Skeletal muscle cell (primary cell): ENCODE measurements around the gene CMTM4.
"Not testable (repeated sequence)": the region's sequence is repeated elsewhere in the genome, so short reads cannot be mapped to it uniquely, and the experiment has no call there.

Experiments
- DNase-seq: peaks from one replicate; pipeline ENCODE4 v3.0.0-alpha.2; 2010; ENCODE audit warnings: low read depth
- H3K4me3 ChIP-seq: 2 replicates; pipeline ENCODE4 v1.5.1; 2011; ENCODE audit warnings: low read depth, mild to moderate bottlenecking, control low read depth, low read length, moderate library complexity

The CMTM4 gene

DNA sequence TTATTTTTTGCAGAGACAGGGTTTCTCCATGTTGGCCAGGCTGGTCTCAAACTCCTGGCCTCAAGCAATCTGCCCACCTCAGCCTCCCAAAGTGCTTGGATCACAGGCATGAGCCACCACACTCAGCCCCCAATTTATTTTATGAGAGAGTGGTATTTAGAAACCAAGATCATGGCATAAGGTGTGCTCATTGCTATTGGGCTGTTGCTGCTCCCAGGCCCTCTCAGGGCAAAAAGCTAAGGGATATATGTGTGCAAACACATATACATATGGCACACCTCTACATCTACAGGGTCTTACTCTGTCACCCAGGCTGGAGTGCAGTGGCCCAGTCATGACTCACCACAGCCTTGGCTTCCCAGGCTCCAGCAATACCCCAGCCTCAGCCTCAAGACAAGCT, 15.0 kb upstream of the CMTM4 start:
- DNase-seq, result no peak
- H3K4me3 ChIP-seq, result no peak overlapping the region

DNA sequence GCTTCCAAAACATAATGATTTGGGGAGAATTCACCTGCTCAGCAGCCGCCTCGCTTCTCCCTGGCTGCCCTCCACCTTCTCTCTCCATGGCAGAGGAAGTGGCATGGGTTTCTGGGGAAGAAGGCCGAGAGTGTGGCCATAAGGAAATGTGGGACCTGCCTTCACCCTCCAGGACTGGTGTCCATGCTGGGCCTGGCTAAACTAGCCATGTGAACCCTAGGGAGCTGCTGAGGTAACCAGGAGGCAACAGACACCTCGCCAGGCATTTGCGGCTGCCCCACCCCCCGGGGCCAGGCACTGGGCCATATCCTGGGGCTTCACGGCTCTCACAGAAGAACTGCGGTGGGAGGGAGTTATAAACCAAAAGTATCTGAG, 9.9 kb upstream of the CMTM4 start:
- DNase-seq, result no peak
- H3K4me3 ChIP-seq, result no peak overlapping the region

- H3K4me3 ChIP-seq, result no peak overlapping the region
- no peak for DNase-seq
Measured at GRCh38 chr16:66705790-66706505, 9.4 kb upstream of the CMTM4 start.

- no peak overlapping the region for H3K4me3 ChIP-seq
- no peak for DNase-seq
Measured at GRCh38 chr16:66703406-66704215, 7.1 kb upstream of the CMTM4 start.

- no peak for DNase-seq
- no peak overlapping the region for H3K4me3 ChIP-seq
Measured at GRCh38 chr16:66701516-66701915, 5.0 kb upstream of the CMTM4 start.

DNA sequence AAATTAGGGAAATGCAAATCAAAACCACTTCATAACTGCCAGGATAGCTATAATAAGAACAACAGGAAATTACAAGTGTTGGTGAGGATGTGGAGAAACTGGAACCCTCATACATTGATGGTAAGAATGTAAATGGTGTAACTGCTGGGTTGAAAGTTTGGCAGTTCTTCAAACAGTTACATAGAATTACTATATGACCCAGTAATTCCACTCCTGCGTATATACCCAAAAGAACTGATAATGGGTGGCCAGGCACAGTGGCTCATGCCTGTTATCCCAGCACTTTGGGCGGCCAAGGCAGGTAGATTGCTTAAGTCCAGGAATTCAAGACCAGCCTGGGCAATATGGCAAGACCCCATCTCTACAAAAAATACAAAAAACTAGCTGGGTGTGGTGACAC, 4.5 kb upstream of the CMTM4 start:
- H3K4me3 ChIP-seq, result no peak overlapping the region
- DNase-seq, result no peak

- H3K4me3 ChIP-seq, result no peak overlapping the region
- no peak for DNase-seq
Measured at GRCh38 chr16:66699898-66700297, 3.4 kb upstream of the CMTM4 start.

DNA sequence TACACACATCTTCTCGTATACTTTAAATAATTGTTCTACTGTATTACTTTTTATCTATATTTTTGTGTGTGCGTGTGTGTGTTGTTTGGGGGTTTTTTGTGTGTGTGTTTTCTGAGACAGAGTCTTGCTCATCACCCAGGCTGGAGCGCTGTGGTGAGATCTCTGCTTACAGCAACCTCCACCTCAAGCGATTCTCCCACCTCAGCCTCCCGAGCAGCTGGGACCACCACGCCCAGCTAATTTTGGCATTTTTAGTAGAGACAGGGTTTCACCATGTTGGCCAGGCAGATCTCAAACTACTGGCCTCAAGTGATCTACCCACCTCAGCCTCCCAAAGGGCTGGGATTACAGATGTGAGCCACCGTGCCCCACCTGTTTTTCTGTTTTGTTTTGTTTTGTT, 1.5 kb upstream of the CMTM4 start:
- DNase-seq, result no peak
- H3K4me3 ChIP-seq, result no peak overlapping the region

DNA sequence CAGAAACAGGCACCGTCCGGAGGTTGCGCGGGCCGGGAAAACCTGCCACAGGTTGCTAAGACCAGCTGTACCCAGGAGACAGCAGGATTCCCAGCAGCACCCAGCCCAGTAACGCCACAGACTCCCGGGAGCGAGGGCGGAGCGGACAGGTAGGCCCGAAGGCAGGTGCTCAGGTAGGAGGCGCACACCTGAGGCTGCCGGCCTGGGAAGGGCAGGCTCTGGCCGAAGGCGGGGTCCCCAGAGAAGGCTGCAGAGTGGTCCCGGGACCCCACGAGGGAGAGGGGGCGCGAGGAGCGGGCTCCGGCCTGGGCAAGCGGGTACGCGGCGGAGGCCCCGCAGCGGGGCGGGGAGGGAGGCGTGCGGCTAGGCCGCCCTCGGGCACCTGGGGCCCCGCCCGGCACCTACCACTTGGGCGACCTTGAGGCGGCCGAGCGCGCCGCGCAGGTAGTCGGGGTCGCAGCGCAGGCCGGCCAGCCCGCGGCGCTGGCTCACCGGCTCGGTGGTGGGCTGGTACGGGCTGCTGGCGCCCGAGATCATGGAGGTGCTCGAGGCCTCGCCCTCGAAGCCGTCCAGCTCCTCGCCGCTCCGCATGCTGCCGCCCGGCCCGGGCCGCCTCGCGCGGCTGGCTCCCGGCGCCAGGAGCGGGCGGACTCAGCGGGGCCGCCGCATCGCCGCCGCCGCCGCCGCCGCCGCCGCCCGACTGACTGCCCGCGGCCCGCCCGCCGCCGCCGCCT, 441 bp downstream of the CMTM4 start:
- peak overlapping the region; percentile 56 for H3K4me3 ChIP-seq
- no peak for DNase-seq

GRCh38 chr16:66695471-66695934, 1.0 kb downstream of the CMTM4 start:
- peak overlapping the region; percentile 56 for H3K4me3 ChIP-seq
- no peak for DNase-seq

- no peak for DNase-seq
- no peak overlapping the region for H3K4me3 ChIP-seq
Measured at GRCh38 chr16:66693149-66693548, 3.4 kb downstream of the CMTM4 start.

DNA sequence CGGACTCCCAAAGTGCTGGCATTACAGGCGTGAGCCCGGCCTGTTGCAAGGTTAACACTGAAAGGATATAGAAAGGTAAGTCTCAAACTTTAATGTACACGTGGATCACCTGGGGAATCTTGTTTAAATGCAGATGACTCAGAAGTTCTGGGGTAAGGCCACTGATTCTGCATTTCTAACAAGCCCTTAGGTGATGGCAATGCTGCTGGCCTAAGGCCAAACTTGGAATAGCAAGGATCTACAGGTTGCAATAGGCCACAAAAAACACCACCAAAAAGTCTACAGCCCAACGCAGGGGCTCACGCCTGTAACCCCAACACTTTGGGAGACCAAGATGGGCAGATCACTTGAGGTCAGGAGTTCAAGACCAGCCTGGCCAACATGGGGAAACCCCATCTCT, 4.2 kb downstream of the CMTM4 start:
- no peak for DNase-seq
- no peak overlapping the region for H3K4me3 ChIP-seq

DNA sequence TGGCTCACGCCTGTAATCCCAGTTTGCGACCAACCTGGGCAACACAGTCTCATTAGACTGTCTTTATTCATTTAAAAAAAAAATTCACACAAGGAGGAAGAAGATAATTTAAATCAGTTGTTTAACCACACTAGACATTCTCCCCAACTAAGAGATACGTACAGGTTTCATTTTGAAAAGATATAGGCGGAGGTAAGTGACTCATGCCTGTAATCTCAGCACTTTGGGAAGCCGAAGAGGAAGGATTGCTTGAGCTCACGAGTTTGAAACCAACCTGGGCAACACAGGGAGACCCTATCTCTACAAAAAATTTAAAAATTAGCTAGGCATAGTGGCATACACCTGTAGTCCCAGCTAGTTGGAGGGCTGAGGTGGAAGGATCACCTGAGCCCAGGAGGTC, 5.3 kb downstream of the CMTM4 start:
- DNase-seq, result no peak
- no peak overlapping the region for H3K4me3 ChIP-seq

DNA sequence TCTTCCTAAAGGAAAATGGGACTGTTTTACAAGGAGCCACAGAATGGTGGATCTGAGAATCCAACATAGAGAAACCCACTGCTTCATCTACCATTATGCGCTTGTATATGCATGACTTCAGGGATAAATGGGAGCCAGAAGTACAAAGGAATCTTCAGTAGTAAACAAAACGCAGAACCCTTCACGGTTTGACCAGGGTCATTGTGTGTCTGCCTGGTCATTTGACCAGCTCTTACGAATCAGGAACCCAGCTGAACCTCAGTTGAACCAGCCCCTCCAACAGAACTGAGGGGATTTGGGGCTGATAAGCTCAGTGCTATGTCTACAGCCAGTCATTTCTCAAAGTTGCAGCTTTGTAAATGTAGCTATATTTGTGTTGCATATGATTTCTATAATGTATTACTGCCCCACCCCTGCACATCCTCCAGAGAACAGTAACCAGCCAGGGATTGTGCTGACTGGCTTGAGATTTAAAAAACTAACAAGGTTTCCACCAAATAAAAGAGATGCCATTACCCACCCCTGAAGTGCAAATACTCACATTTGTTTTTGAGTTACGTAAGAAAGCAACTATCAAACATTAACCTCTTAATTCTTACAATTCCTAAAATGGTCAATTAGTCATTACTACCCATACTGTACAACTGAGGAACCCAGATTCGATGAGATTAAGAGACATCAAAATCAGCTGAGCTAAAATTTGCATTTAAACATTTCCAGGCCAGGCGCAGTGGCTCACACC, 6.3 kb downstream of the CMTM4 start:
- H3K4me3 ChIP-seq, result no peak overlapping the region
- DNase-seq, result no peak

DNA sequence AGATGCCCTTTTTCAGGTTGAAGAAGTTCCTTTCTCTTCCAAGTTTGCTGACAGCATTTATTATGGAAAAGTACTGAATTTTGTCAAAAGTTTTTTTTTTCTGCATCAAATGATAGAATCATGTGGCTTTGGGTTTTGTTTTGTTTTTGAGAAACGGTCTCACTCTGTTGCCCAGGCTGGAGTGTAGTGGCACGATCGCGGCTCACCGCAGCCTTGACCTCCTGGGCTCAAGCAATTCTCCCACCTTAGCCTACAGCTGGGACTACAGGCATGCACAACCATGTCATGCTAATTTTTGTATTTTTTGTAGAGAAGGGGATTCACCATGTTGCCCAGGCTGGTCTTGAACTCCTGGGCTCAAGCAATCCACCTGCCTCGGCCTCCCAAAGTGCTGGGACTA, 7.3 kb downstream of the CMTM4 start:
- H3K4me3 ChIP-seq, result no peak overlapping the region
- DNase-seq, result no peak

DNA sequence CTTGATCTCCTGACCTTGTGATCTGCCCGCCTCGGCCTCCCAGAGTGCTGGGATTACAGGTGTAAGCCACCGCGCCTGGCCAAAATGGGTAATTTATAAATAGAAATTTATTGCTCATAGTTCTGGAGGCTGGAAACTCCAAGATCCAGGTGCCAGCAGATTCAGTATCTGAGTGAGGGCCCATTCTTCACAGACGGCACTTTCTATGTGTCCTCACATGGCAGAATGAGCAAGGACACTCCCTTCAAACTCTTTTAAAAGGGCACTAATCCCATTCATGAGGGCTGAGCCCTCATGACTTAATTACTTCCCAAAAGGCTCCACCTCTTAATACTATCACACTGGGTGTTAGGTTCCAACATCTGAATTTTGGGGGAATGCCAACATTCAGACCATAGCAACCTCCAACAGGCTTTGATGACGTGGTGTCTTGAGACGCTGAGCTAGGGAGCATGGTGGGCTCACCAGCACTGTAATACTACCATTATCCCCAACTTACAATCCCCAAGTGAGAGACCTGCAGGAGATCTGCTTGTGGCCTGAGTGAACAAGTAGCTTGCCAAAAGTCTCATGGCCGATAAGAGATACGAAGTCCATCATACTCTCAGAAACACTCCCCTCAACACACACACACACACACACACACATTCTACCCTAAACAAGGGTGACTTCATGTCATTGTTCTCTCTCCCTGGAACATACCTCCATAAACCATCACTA, 8.5 kb downstream of the CMTM4 start:
- H3K4me3 ChIP-seq, result no peak overlapping the region
- DNase-seq, result no peak

GRCh38 chr16:66685501-66686115, 10.9 kb downstream of the CMTM4 start:
- DNase-seq, result not testable (repeated sequence)

DNA sequence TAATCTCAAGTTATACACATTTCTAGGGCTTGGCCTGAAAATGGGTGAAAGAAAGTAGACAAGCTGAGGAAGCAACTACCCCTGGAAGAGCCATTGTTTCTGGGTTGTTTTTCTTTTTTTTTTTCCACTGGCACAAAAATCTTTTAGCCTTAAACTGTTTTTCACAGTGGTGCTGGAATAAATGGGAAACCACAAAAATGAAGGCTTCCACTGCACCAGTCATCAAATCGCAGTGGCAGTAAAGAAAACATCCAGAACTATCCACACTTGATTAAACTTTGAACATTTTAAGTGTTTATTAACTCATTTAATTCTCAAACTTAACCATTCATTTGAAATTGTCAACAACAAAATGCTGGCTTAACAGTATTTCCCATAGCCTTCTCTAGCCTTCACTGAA, 14.3 kb downstream of the CMTM4 start:
- H3K4me3 ChIP-seq, result no peak overlapping the region
- DNase-seq, result no peak

More at GRCh38 chr16:66685501-66686115, 10.9 kb downstream of the CMTM4 start:
- H3K4me3 ChIP-seq, result not testable (repeated sequence)

GRCh38 chr16:66681676-66682075, 14.9 kb downstream of the CMTM4 start:
- no peak overlapping the region for H3K4me3 ChIP-seq
- DNase-seq, result no peak
